Subcutaneous abdominal adipose tissue (tissue), 5 donors: Measurements from ENCODE around the gene LMAN2L.

Source experiments
- H3K27ac ChIP-seq: one replicate; pipeline ENCODE4 v1.7.0; 2013; ENCODE audit warnings: low read depth, mild to moderate bottlenecking, inconsistent platforms, low read length, moderate library complexity
- H3K27me3 ChIP-seq, 5 donors: one replicate each; pipeline ENCODE4 v1.7.0; 2013; ENCODE audit warnings: low read length in 5 of 5, inconsistent platforms in 1 of 5; ENCODE audit not compliant: control insufficient read depth in 5 of 5, insufficient read depth in 4 of 5
- H3K36me3 ChIP-seq, 5 donors: one replicate each; pipeline ENCODE4 v1.7.0; 2013; ENCODE audit warnings: low read length in 5 of 5; ENCODE audit not compliant: control insufficient read depth in 5 of 5, insufficient read depth in 5 of 5
- H3K4me1 ChIP-seq, 5 donors: one replicate each; pipeline ENCODE4 v1.7.0; 2013; ENCODE audit warnings: low read length in 5 of 5, mild to moderate bottlenecking in 3 of 5, moderate library complexity in 1 of 5; ENCODE audit not compliant: control insufficient read depth in 5 of 5, insufficient read depth in 5 of 5
- H3K4me3 ChIP-seq, 5 donors: one replicate each; pipeline ENCODE4 v1.7.0; 2013; ENCODE audit warnings: low read length in 5 of 5, low read depth in 1 of 5
- H3K9ac ChIP-seq, 5 donors: one replicate each; pipeline ENCODE4 v1.7.0; 2013; ENCODE audit warnings: low read length in 5 of 5, mild to moderate bottlenecking in 4 of 5, moderate library complexity in 3 of 5
- H3K9me3 ChIP-seq, 5 donors: one replicate each; pipeline ENCODE4 v1.7.0; 2013; ENCODE audit warnings: low read length in 5 of 5; ENCODE audit not compliant: control insufficient read depth in 5 of 5
- donor health status: healthy.
- donor health status: healthy.
- donor health status: healthy.
- donor health status: healthy.
- donor health status: healthy.

The LMAN2L gene

GRCh38 chr2:96695602-96696001, 44.3 kb downstream of the LMAN2L start:
- H3K4me1 ChIP-seq: no peaks in the 10 kb centered on the region
- no peaks in the 10 kb centered on the region for H3K27me3 ChIP-seq
- H3K4me3 ChIP-seq: no peak overlapping the region
- peaks cover 0 to 3% (median 0%) of the 10 kb centered on the region in 5 donors for H3K36me3 ChIP-seq
- no peaks in the 10 kb centered on the region for H3K9me3 ChIP-seq
- H3K27ac ChIP-seq: no peak overlapping the region
- H3K9ac ChIP-seq: no peak overlapping the region

- H3K36me3 ChIP-seq: no peaks in the 10 kb centered on the region
- H3K9ac ChIP-seq: no peak overlapping the region
- no peaks in the 10 kb centered on the region for H3K27me3 ChIP-seq
- H3K9me3 ChIP-seq: no peaks in the 10 kb centered on the region
- no peak overlapping the region for H3K27ac ChIP-seq
- no peak overlapping the region for H3K4me3 ChIP-seq
- no peaks in the 10 kb centered on the region for H3K4me1 ChIP-seq
Measured at GRCh38 chr2:96694816-96695455, 44.9 kb downstream of the LMAN2L start.

GRCh38 chr2:96694279-96694678, 45.6 kb downstream of the LMAN2L start:
- Histone ChIP-seq H3K27me3 (no peaks in the 10 kb centered on the region), H3K9ac (no peak overlapping the region), H3K27ac (no peak overlapping the region), H3K4me1 (no peaks in the 10 kb centered on the region), H3K4me3 (no peak overlapping the region), H3K36me3 (no peaks in the 10 kb centered on the region), H3K9me3 (no peaks in the 10 kb centered on the region)

GRCh38 chr2:96693286-96694200, 46.3 kb downstream of the LMAN2L start:
- no peak overlapping the region for H3K27ac ChIP-seq
- no peaks in the 10 kb centered on the region for H3K9me3 ChIP-seq
- no peaks in the 10 kb centered on the region for H3K27me3 ChIP-seq
- H3K4me1 ChIP-seq: no peaks in the 10 kb centered on the region
- no peaks in the 10 kb centered on the region for H3K36me3 ChIP-seq
- no peak overlapping the region for H3K9ac ChIP-seq
- H3K4me3 ChIP-seq: no peak overlapping the region

- H3K36me3 ChIP-seq: no peaks in the 10 kb centered on the region
- no peaks in the 10 kb centered on the region for H3K27me3 ChIP-seq
- no peak overlapping the region for H3K4me3 ChIP-seq
- no peak overlapping the region for H3K27ac ChIP-seq
- H3K9me3 ChIP-seq: no peaks in the 10 kb centered on the region
- no peaks in the 10 kb centered on the region for H3K4me1 ChIP-seq
- no peak overlapping the region for H3K9ac ChIP-seq
Measured at GRCh38 chr2:96692094-96692971, 47.5 kb downstream of the LMAN2L start.

- H3K27ac ChIP-seq: no peak overlapping the region
- H3K9ac ChIP-seq: no peak overlapping the region
- H3K9me3 ChIP-seq: no peaks in the 10 kb centered on the region
Measured at GRCh38 chr2:96691022-96691612, 48.7 kb downstream of the LMAN2L start.

GRCh38 chr2:96690306-96691021, 49.4 kb downstream of the LMAN2L start:
- no peak overlapping the region for H3K9ac ChIP-seq
- H3K9me3 ChIP-seq: no peaks in the 10 kb centered on the region
- peaks cover 0 to 6% (median 5%) of the 10 kb centered on the region in 5 donors for H3K4me1 ChIP-seq
- no peaks in the 10 kb centered on the region for H3K36me3 ChIP-seq
- H3K27me3 ChIP-seq: peaks cover 0 to 9% (median 5%) of the 10 kb centered on the region in 5 donors
- no peak overlapping the region for H3K4me3 ChIP-seq
- H3K27ac ChIP-seq: no peak overlapping the region

More at GRCh38 chr2:96691022-96691612, 48.7 kb downstream of the LMAN2L start:
- H3K4me3 ChIP-seq: no peak overlapping the region
- no peaks in the 10 kb centered on the region for H3K36me3 ChIP-seq
- H3K27me3 ChIP-seq: peaks cover 0 to 2% (median 2%) of the 10 kb centered on the region in 5 donors
- no peaks in the 10 kb centered on the region for H3K4me1 ChIP-seq

- Histone ChIP-seq H3K4me1 (peaks cover 0 to 10% (median 7%) of the 10 kb centered on the region in 5 donors), H3K36me3 (no peaks in the 10 kb centered on the region), H3K27ac (no peak overlapping the region), H3K9me3 (no peaks in the 10 kb centered on the region), H3K9ac (no peak overlapping the region), H3K27me3 (peaks cover 0 to 18% (median 10%) of the 10 kb centered on the region in 5 donors), H3K4me3 (no peak overlapping the region)
Measured at GRCh38 chr2:96689431-96689991, 50.4 kb downstream of the LMAN2L start.
